ENCODE measurements around the gene MAP4K4. TPM values are rescaled to one million over a fixed set of nuclear protein-coding genes. Genes with fewer than 3 reads are reported as not detected.

MAP4K4 gene
- total and polyA plus RNA-seq, 2 of the 4 experiments (the other 2 are of a cell fraction), result 89.4 to 124 TPM

DNA sequence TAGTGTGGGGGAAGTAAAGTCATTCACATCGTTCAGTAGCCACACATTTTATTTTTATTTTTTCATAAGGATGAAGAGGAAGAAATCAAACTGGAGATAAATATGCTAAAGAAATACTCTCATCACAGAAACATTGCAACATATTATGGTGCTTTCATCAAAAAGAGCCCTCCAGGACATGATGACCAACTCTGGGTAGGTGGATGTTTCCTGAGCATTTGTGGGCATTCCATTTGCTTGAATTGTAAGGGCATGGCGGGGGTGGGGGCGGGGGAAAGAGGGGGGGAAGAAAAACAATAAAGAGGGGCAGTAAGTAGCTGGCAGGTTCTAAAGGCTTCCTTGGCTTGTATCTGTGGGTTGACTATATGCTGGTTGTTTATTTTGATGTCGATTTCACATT is 126.4 kb downstream of the MAP4K4 start:
- Histone ChIP-seq H2AK9ac (replicated peaks; ENCODE audit: low read depth, low read length, poor library complexity) (no peak overlapping the region), H4K8ac (ENCODE audit: low read depth in 2 of 2, low read length in 2 of 2) (peak overlapping the region in 1 of 2 experiments; percentile 34; a peak in 2 of 4 replicates), H4K20me1 (ENCODE audit: insufficient read depth, low read length) (peaks cover 67% of the 10 kb centered on the region), H3K79me1 (ENCODE audit: low read depth in 1 of 2, low read length in 2 of 2) (peaks cover 19 to 77% of the 10 kb centered on the region in 2 experiments), H3K23ac (ENCODE audit: low read depth, low read length) (no peak overlapping the region), H3K9ac (ENCODE audit: low read depth, low read length) (no peak overlapping the region), H2BK15ac (ENCODE audit: low read depth, low read length) (no peak overlapping the region), H3K9me3 (ENCODE audit: control insufficient read depth, insufficient read depth, low read length) (no peaks in the 10 kb centered on the region), H3K18ac (ENCODE audit: low read depth, low read length) (peak overlapping the region; percentile 30; the same call in 1 of the 2 replicates), H2BK120ac (ENCODE audit: low read depth, low read length) (peak overlapping the region; percentile 59), H2BK5ac (ENCODE audit: low read depth, low read length, poor library complexity, severe bottlenecking) (peak overlapping the region; percentile 93), H3K4me3 (ENCODE audit: insufficient read depth, low read depth, low read length) (no peak overlapping the region), H4K5ac (ENCODE audit: low read depth, low read length) (peak overlapping the region; percentile 3; the same call in 1 of the 2 replicates), H3K14ac (replicated peaks; ENCODE audit: low read depth, low read length) (no peak overlapping the region; the same call in 1 of the 2 replicates), H2BK20ac (ENCODE audit: low read depth, low read length) (no peak overlapping the region), H2AK5ac (ENCODE audit: low read depth, low read length) (no peak overlapping the region; the same call in 1 of the 2 replicates), H3K4ac (ENCODE audit: low read depth, low read length) (peak overlapping the region; percentile 42; the same call in 1 of the 2 replicates), H3K27me3 (ENCODE audit: control insufficient read depth, insufficient read depth, low read length) (no peaks in the 10 kb centered on the region), H3K9me1 (ENCODE audit: insufficient read depth, low read length) (peaks cover 44% of the 10 kb centered on the region), H3K4me2 (ENCODE audit: low read depth, low read length) (peak overlapping the region; percentile 50; the same call in 1 of the 2 replicates), H3K36me3 (ENCODE audit: control insufficient read depth, insufficient read depth, low read length) (peaks cover 6% of the 10 kb centered on the region; the same call in 1 of the 2 replicates), H3K4me1 (ENCODE audit: control insufficient read depth, insufficient read depth, low read length) (peaks cover 32% of the 10 kb centered on the region), H4K91ac (ENCODE audit: insufficient read depth, low read depth, low read length) (no peak overlapping the region), H3K56ac (ENCODE audit: extremely low read depth, insufficient read depth, low read length) (no peak overlapping the region), H3K27ac (ENCODE audit: insufficient read depth, low read length) (no peak overlapping the region), H2AFZ (replicated peaks; ENCODE audit: low read length, poor library complexity) (no peak overlapping the region)
- dilution Hi-C loops (cut with HindIII; ENCODE audit: low sequenced_read_pairs, unreplicated experiment) (no loop called here), in situ Hi-C loops (cut with MboI; ENCODE audit: low sequenced_read_pairs) (no loop called here), intact Hi-C loops (cut with micrococcal nuclease) (no loop called here)
- DNase-seq (peak; percentile 75), ATAC-seq (ENCODE audit: low read depth) (no peak)
- no TSS peak for BruUV-seq (replicated peaks)
- CTCF ChIA-PET, result interaction anchor here (0.6 to 0.7 kb wide), 2 partner anchors 11 to 64 kb away, joined by 3 read pairs; no protein-coding TSS in a partner anchor
- WGBS, 2 experiments (ENCODE audit: extremely low coverage in 2 of 2, insufficient read length in 1 of 2), result no CpG with 5 or more reads among the region's 4 CpGs
- POLR2A ChIA-PET (ENCODE audit: unreplicated experiment), result no interaction called here
- TF ChIP-seq CEBPB (IDR thresholded peaks at IDR 0.05; ENCODE audit: low read depth, low read length), result peak; percentile 91
- no peak for TF ChIP-seq SMC3 (IDR thresholded peaks at IDR 0.05; ENCODE audit: low read depth, low read length)
